Measurements from ENCODE around the gene PLA2G4B.

PLA2G4B gene

GRCh38 chr15:41836073-41836472, 2.6 kb upstream of the PLA2G4B start:
- no peaks in the 10 kb centered on the region for H3K9me3 ChIP-seq (ENCODE audit: control insufficient read depth in 5 of 5, low read length in 5 of 5)
- peaks cover 0 to 5% (median 0%) of the 10 kb centered on the region in 5 donors for H3K4me1 ChIP-seq (ENCODE audit: control insufficient read depth in 5 of 5, insufficient read depth in 5 of 5, low read length in 5 of 5)
- H3K9ac ChIP-seq (ENCODE audit: low read length in 5 of 5) = no peak overlapping the region
- H3K27me3 ChIP-seq (ENCODE audit: control insufficient read depth in 5 of 5, insufficient read depth in 4 of 5, low read length in 5 of 5) = no peaks in the 10 kb centered on the region
- no peak overlapping the region for H3K27ac ChIP-seq (ENCODE audit: low read depth, low read length)
- no peak overlapping the region for H3K4me3 ChIP-seq (ENCODE audit: low read depth in 1 of 5, low read length in 5 of 5)
- H3K36me3 ChIP-seq (ENCODE audit: control insufficient read depth in 5 of 5, insufficient read depth in 5 of 5, low read length in 5 of 5) = peaks cover 0 to 62% (median 43%) of the 10 kb centered on the region in 5 donors

GRCh38 chr15:41836713-41837454, 1.8 kb upstream of the PLA2G4B start:
- Histone ChIP-seq H3K4me1 (ENCODE audit: control insufficient read depth in 5 of 5, insufficient read depth in 5 of 5, low read length in 5 of 5) (peaks cover 0 to 11% (median 5%) of the 10 kb centered on the region in 5 donors), H3K36me3 (ENCODE audit: control insufficient read depth in 5 of 5, insufficient read depth in 5 of 5, low read length in 5 of 5) (peaks cover 0 to 61% (median 44%) of the 10 kb centered on the region in 5 donors), H3K27me3 (ENCODE audit: control insufficient read depth in 5 of 5, insufficient read depth in 4 of 5, low read length in 5 of 5) (no peaks in the 10 kb centered on the region)

DNA sequence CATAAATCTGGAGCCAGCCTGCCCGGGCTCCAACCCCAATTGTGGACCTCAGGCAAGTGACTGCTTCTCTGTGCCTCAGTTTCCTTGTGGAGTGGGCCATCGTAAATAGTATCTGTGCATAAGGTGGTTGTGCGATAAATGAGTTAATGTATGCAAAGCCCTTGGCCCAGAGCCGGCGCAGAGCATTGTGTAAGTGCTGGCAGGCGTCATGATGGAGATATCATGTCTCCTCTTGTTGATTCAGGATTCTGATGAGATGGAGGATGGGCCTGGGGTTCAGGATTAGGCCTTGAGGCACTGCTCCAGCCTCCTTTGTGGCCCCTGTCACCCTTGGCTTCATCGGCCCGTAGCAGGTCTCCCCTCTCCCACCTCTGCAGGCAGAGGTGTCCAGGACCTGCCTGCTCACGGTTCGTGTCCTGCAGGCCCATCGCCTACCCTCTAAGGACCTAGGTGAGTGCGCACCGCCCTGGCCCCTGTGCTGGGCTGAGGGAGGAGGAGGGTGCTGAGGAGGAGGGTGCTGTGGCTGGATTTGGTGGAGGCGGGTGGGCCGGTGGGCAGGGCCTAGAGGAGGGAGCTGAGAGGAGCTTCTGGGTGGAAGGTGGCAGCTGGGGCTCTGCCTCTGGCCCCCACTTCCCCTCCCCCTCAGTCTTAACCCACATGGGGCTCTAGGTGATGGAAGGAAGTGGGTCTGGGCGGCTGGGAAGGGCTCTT, 1.3 kb downstream of the PLA2G4B start:
- no peak overlapping the region for H3K27ac ChIP-seq (ENCODE audit: low read depth, low read length)
- no peaks in the 10 kb centered on the region for H3K27me3 ChIP-seq (ENCODE audit: control insufficient read depth in 5 of 5, insufficient read depth in 4 of 5, low read length in 5 of 5)
- peaks cover 0 to 10% (median 5%) of the 10 kb centered on the region in 5 donors for H3K4me1 ChIP-seq (ENCODE audit: control insufficient read depth in 5 of 5, insufficient read depth in 5 of 5, low read length in 5 of 5)
- H3K4me3 ChIP-seq (ENCODE audit: low read depth in 1 of 5, low read length in 5 of 5) = no peak overlapping the region
- H3K36me3 ChIP-seq (ENCODE audit: control insufficient read depth in 5 of 5, insufficient read depth in 5 of 5, low read length in 5 of 5) = peaks cover 0 to 76% (median 51%) of the 10 kb centered on the region in 5 donors
- H3K9ac ChIP-seq (ENCODE audit: low read length in 5 of 5) = no peak overlapping the region
- H3K9me3 ChIP-seq (ENCODE audit: control insufficient read depth in 5 of 5, low read length in 5 of 5) = no peaks in the 10 kb centered on the region

More at GRCh38 chr15:41836713-41837454, 1.8 kb upstream of the PLA2G4B start:
- H3K9ac ChIP-seq (ENCODE audit: low read length in 5 of 5) = no peak overlapping the region
- H3K27ac ChIP-seq (ENCODE audit: low read depth, low read length) = no peak overlapping the region
- no peak overlapping the region for H3K4me3 ChIP-seq (ENCODE audit: low read depth in 1 of 5, low read length in 5 of 5)
- H3K9me3 ChIP-seq (ENCODE audit: control insufficient read depth in 5 of 5, low read length in 5 of 5) = no peaks in the 10 kb centered on the region

GRCh38 chr15:41840673-41841072, 2.0 kb downstream of the PLA2G4B start:
- Histone ChIP-seq H3K27ac (ENCODE audit: low read depth, low read length) (no peak overlapping the region), H3K36me3 (ENCODE audit: control insufficient read depth in 5 of 5, insufficient read depth in 5 of 5, low read length in 5 of 5) (peaks cover 0 to 77% (median 54%) of the 10 kb centered on the region in 5 donors), H3K9ac (ENCODE audit: low read length in 5 of 5) (no peak overlapping the region), H3K4me1 (ENCODE audit: control insufficient read depth in 5 of 5, insufficient read depth in 5 of 5, low read length in 5 of 5) (peaks cover 0 to 10% (median 5%) of the 10 kb centered on the region in 5 donors), H3K4me3 (ENCODE audit: low read depth in 1 of 5, low read length in 5 of 5) (no peak overlapping the region), H3K27me3 (ENCODE audit: control insufficient read depth in 5 of 5, insufficient read depth in 4 of 5, low read length in 5 of 5) (no peaks in the 10 kb centered on the region), H3K9me3 (ENCODE audit: control insufficient read depth in 5 of 5, low read length in 5 of 5) (no peaks in the 10 kb centered on the region)

DNA sequence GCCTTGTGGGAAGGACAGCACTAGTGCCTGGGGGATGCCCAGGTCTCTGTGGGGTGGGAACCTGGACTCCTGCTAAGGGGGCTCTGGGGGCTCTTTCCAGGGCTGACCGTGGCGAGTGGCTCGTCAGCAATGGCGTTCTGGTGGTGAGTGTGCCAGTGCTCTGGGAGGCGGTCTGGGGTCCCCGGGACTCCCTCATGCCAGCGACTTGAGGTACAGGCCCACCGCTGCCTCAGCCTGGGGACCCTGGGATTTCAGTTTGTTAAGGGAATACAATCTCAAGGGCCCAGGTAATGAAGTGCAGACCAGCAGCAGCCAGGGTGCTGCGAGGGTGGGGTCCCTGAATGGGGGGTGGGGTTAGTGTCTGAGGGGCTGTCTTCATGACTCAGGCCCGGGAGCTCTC, 2.5 kb downstream of the PLA2G4B start:
- no peak overlapping the region for H3K27ac ChIP-seq (ENCODE audit: low read depth, low read length)
- no peaks in the 10 kb centered on the region for H3K27me3 ChIP-seq (ENCODE audit: control insufficient read depth in 5 of 5, insufficient read depth in 4 of 5, low read length in 5 of 5)
- peaks cover 0 to 81% (median 55%) of the 10 kb centered on the region in 5 donors for H3K36me3 ChIP-seq (ENCODE audit: control insufficient read depth in 5 of 5, insufficient read depth in 5 of 5, low read length in 5 of 5)
- H3K9me3 ChIP-seq (ENCODE audit: control insufficient read depth in 5 of 5, low read length in 5 of 5) = no peaks in the 10 kb centered on the region
- H3K4me3 ChIP-seq (ENCODE audit: low read depth in 1 of 5, low read length in 5 of 5) = no peak overlapping the region
- peaks cover 0 to 10% (median 5%) of the 10 kb centered on the region in 5 donors for H3K4me1 ChIP-seq (ENCODE audit: control insufficient read depth in 5 of 5, insufficient read depth in 5 of 5, low read length in 5 of 5)
- no peak overlapping the region for H3K9ac ChIP-seq (ENCODE audit: low read length in 5 of 5)

- no peaks in the 10 kb centered on the region for H3K27me3 ChIP-seq (ENCODE audit: control insufficient read depth in 5 of 5, insufficient read depth in 4 of 5, low read length in 5 of 5)
- no peak overlapping the region for H3K4me3 ChIP-seq (ENCODE audit: low read depth in 1 of 5, low read length in 5 of 5)
- H3K9me3 ChIP-seq (ENCODE audit: control insufficient read depth in 5 of 5, low read length in 5 of 5) = no peaks in the 10 kb centered on the region
- H3K36me3 ChIP-seq (ENCODE audit: control insufficient read depth in 5 of 5, insufficient read depth in 5 of 5, low read length in 5 of 5) = peaks cover 0 to 81% (median 59%) of the 10 kb centered on the region in 5 donors
- H3K27ac ChIP-seq (ENCODE audit: low read depth, low read length) = no peak overlapping the region
- H3K9ac ChIP-seq (ENCODE audit: low read length in 5 of 5) = no peak overlapping the region
- H3K4me1 ChIP-seq (ENCODE audit: control insufficient read depth in 5 of 5, insufficient read depth in 5 of 5, low read length in 5 of 5) = peaks cover 0 to 10% (median 5%) of the 10 kb centered on the region in 5 donors
Observed at GRCh38 chr15:41842229-41842628, 3.6 kb downstream of the PLA2G4B start.

DNA sequence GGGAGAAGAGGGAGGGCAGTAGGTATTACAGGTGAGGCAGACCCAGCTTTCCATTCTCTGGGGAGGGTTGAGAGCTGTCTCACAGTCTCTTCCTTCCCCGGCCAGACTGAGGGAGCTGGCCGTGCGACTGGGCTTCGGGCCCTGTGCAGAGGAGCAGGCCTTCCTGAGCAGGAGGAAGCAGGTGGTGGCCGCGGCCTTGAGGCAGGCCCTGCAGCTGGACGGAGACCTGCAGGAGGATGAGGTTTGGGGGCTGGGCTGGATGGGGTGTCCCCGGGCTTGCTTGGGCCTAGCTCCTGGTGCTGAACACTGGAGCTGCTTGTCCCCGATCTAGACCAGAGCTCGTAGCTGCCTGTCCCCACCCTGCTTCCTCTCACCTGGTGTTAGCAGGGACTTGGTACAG, 4.9 kb downstream of the PLA2G4B start:
- Histone ChIP-seq H3K4me3 (ENCODE audit: low read depth in 1 of 5, low read length in 5 of 5) (no peak overlapping the region), H3K27me3 (ENCODE audit: control insufficient read depth in 5 of 5, insufficient read depth in 4 of 5, low read length in 5 of 5) (no peaks in the 10 kb centered on the region), H3K27ac (ENCODE audit: low read depth, low read length) (no peak overlapping the region), H3K36me3 (ENCODE audit: control insufficient read depth in 5 of 5, insufficient read depth in 5 of 5, low read length in 5 of 5) (peaks cover 0 to 84% (median 68%) of the 10 kb centered on the region in 5 donors), H3K4me1 (ENCODE audit: control insufficient read depth in 5 of 5, insufficient read depth in 5 of 5, low read length in 5 of 5) (peaks cover 0 to 10% (median 5%) of the 10 kb centered on the region in 5 donors), H3K9ac (ENCODE audit: low read length in 5 of 5) (no peak overlapping the region), H3K9me3 (ENCODE audit: control insufficient read depth in 5 of 5, low read length in 5 of 5) (no peaks in the 10 kb centered on the region)

- no peak overlapping the region for H3K4me3 ChIP-seq (ENCODE audit: low read depth in 1 of 5, low read length in 5 of 5)
- no peak overlapping the region for H3K27ac ChIP-seq (ENCODE audit: low read depth, low read length)
- H3K36me3 ChIP-seq (ENCODE audit: control insufficient read depth in 5 of 5, insufficient read depth in 5 of 5, low read length in 5 of 5) = peaks cover 0 to 91% (median 72%) of the 10 kb centered on the region in 5 donors
- H3K4me1 ChIP-seq (ENCODE audit: control insufficient read depth in 5 of 5, insufficient read depth in 5 of 5, low read length in 5 of 5) = peaks cover 0 to 10% (median 5%) of the 10 kb centered on the region in 5 donors
- H3K27me3 ChIP-seq (ENCODE audit: control insufficient read depth in 5 of 5, insufficient read depth in 4 of 5, low read length in 5 of 5) = no peaks in the 10 kb centered on the region
- no peak overlapping the region for H3K9ac ChIP-seq (ENCODE audit: low read length in 5 of 5)
- no peaks in the 10 kb centered on the region for H3K9me3 ChIP-seq (ENCODE audit: control insufficient read depth in 5 of 5, low read length in 5 of 5)
Observed at GRCh38 chr15:41844814-41845213, 6.2 kb downstream of the PLA2G4B start.

GRCh38 chr15:41847206-41847605, 8.6 kb downstream of the PLA2G4B start:
- H3K27me3 ChIP-seq (ENCODE audit: control insufficient read depth in 5 of 5, insufficient read depth in 4 of 5, low read length in 5 of 5) = peaks cover 0 to 2% (median 0%) of the 10 kb centered on the region in 5 donors
- H3K9ac ChIP-seq (ENCODE audit: low read length in 5 of 5) = no peak overlapping the region
- peaks cover 0 to 1% (median 0%) of the 10 kb centered on the region in 5 donors for H3K4me1 ChIP-seq (ENCODE audit: control insufficient read depth in 5 of 5, insufficient read depth in 5 of 5, low read length in 5 of 5)
- H3K4me3 ChIP-seq (ENCODE audit: low read depth in 1 of 5, low read length in 5 of 5) = no peak overlapping the region
- peaks cover 0 to 69% (median 57%) of the 10 kb centered on the region in 5 donors for H3K36me3 ChIP-seq (ENCODE audit: control insufficient read depth in 5 of 5, insufficient read depth in 5 of 5, low read length in 5 of 5)
- H3K27ac ChIP-seq (ENCODE audit: low read depth, low read length) = no peak overlapping the region
- no peaks in the 10 kb centered on the region for H3K9me3 ChIP-seq (ENCODE audit: control insufficient read depth in 5 of 5, low read length in 5 of 5)

GRCh38 chr15:41847981-41848380, 9.3 kb downstream of the PLA2G4B start:
- H3K4me1 ChIP-seq (ENCODE audit: control insufficient read depth in 5 of 5, insufficient read depth in 5 of 5, low read length in 5 of 5) = no peaks in the 10 kb centered on the region
- peaks cover 0 to 8% (median 0%) of the 10 kb centered on the region in 5 donors for H3K27me3 ChIP-seq (ENCODE audit: control insufficient read depth in 5 of 5, insufficient read depth in 4 of 5, low read length in 5 of 5)
- no peak overlapping the region for H3K4me3 ChIP-seq (ENCODE audit: low read depth in 1 of 5, low read length in 5 of 5)
- no peaks in the 10 kb centered on the region for H3K9me3 ChIP-seq (ENCODE audit: control insufficient read depth in 5 of 5, low read length in 5 of 5)
- H3K9ac ChIP-seq (ENCODE audit: low read length in 5 of 5) = no peak overlapping the region
- no peak overlapping the region for H3K27ac ChIP-seq (ENCODE audit: low read depth, low read length)
- peaks cover 0 to 64% (median 57%) of the 10 kb centered on the region in 5 donors for H3K36me3 ChIP-seq (ENCODE audit: control insufficient read depth in 5 of 5, insufficient read depth in 5 of 5, low read length in 5 of 5)
